GM19238 (cell line): ENCODE data around the gene C16orf74.

ENCODE experiments used
- DNase-seq: peaks from one replicate; pipeline ENCODE4 v3.0.0; 2011; ENCODE audit warnings: low spot score; ENCODE audit not compliant: insufficient read length

C16orf74 gene

DNA sequence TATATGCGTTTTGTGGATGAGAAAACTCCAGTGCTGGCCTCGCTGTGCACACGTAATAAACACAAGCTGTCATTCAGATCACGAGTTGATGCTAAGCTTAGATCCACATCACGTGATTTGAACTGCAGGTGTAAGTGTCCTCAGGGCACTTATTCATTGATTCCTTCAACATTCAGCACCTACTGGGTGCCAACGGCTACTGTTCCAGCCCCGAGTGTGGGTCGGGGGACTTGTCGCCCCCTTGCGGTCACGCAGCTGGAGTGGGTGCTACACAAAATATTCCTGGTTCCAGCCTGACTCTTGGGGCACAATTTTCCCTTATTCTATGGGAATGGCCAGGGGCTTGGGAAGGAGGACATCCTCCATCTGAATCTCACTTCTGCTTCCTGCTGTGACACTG is 32.2 kb downstream of the C16orf74 start:
- DNase-seq = no peak

DNA sequence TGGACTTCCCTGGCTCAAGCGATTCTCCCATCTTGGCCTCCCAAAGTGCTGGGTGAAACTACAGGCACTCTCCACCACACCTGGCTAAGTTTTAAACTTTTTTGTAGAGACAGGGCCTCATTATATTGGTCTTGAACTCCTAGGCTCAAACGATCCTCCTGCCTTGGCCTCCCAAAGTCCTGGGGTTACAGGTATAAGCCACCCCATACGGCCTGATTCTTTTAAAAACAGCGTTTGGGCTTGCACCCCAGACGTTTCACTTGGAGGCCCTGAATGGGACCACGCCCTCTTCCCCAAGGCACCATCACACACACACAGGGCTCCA is 32.8 kb downstream of the C16orf74 start:
- DNase-seq = no peak

DNA sequence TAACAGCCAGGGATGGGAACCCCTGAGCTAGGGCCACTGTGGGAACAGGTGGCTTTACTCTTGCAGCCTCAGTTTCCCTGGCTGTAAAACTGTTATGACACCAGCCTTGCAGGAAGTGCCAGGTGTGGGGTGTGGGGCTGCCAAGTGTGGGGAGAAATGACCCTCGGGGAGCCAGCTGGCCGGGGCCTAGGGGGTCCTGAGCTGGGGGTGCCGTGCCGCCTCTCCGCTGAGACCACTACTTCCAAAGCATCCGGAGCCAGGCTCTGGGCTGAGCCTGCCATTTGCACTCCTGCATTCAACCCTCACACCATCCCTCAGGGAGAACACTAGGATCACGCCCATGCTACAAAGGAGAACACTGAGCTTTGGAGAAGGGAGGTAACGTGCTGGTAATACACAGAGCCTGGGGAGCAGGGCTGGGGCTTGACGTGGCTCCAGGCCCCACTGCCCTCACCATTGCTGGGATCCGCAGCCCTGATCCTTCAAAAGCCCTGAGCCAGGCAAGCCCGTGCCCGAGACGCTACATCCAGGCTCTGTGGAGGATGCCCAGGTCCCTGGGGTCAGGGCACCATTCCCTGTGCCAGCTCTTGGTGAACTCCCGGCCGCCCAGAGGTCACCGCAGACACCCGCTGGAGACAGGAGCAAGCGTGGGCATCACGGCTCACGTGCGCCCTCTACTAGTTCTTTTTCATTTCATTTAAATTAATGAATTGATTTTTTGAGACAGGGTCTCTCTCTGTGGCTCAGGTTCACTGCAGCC is 33.3 kb downstream of the C16orf74 start:
- peak; percentile 79 for DNase-seq

DNA sequence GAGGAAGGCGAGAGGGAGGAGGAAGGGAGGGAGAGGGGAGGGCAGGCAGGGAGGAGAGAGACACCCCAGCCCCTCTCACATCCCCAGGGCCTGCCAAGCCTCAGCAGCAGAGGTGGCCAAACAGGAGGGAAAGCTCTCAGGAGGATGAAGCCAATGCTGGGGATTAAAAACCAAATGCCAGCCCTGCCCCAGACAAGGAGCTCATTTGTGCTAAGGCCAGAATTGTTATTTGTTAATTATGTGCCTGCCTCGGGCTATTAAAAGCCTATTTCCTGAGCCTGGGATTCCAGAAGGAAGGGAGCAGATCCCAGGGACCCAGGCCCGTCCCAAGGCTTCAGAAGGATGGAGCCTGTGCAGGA is 34.2 kb downstream of the C16orf74 start:
- no peak for DNase-seq

DNA sequence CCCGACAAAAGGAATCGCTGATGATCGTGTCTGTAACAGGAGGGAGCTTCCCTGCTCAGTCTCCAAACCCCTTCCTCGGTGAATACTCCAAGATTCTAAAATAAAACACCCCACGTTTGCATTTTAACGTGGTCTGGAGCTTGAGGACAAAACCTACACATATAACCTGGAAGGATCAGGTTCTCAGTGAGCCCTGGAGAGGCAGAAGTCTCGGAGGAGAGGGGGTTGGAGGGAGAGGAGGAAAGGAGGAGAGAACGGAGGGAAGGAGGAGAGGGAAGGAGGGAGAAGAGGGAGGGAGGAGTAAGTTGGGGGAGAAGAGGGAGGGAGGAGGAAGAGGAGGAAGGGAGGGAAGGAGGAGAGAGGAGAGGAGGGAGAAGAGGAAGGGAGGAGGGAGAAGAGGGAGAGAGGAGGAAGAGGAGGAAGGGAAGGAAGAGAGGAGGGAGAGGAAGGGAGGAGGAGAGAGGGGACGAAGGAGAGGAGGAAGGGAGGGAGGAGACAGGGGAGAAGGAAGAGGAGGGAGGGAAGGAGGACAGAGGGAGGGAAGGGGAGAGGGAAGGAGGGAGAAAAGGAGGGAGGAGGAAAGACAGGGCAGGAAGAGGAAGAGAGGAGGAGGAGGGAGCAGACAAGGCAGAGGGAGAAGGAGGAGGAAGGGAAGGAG is 34.7 kb downstream of the C16orf74 start:
- no peak for DNase-seq

DNA sequence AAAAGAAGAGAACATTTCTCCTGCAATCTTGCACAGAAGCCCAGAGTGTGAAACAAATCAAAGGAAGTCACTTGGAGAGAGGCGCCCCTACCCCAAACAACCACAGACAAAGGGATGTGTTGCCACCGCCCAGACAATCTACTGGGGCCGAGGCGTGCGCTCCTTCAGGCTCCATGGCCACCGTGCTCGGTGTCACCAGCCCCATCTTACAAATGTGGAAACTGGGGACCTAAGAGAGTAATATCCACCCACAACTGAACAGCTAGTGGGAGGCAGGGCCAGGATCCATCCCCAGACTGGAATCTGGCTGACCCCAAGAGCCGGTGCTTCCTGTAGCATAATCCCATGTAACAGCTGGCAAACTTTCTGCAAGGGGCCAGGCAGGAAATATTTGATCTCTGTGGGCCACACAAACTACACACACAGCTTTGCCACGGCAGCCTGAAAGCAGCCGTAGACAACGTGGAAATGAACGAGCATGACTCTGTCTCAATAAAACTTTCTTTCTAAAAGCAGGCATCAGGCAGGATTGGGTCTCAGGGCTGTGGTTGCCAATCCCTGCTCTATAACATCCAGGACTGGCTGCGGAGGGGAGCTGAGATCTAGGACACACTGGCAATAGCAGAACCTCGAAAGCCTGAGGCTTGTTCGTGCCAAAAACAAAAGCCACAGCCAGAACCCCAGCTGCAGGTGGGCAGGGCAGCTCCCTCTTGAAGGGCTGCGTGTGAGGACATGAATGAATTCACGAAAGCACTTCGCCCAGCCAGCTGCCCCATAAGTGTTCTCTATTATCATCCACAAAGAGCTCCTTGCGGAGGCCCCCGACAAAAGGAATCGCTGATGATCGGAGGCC is 35.5 kb downstream of the C16orf74 start:
- no peak for DNase-seq

DNA sequence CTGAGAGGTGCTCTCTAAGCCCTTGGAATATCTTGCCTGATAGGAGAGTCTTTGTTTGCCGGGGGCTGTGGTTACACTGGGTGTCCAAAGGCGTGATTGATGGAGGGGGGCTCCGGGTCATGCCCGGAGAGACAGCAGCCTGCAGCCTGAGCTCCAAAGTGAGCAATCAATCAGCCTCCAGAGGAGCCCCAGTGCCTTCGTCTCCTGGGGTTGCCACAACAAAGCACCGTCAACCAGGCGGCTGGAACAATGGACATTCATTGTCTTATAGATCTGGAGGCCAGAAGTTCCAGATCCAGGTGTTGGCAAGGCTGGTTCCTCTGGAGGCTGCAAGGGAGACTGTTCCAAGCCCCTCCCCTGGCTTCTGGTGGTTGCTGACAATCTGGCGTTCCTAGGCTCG is 38.1 kb downstream of the C16orf74 start:
- DNase-seq = no peak

DNA sequence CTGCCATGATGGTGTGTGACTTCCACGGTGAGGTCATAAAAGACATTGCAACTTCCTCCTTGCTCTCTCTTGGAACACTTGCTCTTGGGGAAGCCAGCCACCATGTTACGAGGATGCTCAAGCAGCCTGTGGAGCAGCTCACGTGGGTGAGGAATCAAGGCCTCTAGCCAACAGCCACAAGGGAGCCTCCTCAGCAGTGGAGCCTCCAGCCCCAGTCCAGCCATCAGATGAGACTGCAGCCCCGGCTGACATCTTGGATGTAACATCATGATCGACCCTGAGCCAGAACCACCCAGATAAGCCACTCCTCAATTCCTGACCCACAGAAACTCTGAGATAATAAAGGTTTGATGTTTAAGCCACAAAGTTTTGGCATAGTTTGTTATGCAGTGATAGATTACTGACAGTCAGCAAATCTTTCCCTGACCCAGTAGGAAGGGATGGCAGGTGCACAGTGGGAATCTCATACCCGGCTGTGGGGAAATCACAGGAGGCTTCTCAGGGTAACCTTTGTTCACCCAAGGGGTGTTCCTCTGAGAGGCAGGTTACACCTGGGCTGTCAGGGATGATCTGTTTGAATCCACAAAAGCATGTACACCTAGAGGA is 38.8 kb downstream of the C16orf74 start:
- DNase-seq = no peak

DNA sequence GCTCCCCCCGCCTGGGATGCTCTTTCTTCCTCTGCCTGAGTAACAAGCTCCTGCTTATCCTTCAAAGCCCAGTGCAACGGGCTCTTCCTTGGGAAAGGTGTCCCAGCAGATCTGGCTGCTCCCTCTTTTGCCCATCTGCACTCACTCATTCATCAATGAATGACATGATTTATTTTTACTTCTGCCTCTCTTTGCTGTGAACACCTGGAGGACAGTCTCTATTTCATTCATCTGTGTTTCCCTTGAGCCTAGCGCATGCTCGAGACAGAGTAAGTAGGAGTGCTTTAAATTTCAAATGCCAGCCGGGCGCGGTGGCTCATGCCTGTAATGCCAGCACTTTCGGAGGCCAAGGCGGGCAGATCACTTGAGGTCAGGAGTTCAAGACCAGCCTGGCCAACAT is 40.2 kb downstream of the C16orf74 start:
- DNase-seq = no peak

DNA sequence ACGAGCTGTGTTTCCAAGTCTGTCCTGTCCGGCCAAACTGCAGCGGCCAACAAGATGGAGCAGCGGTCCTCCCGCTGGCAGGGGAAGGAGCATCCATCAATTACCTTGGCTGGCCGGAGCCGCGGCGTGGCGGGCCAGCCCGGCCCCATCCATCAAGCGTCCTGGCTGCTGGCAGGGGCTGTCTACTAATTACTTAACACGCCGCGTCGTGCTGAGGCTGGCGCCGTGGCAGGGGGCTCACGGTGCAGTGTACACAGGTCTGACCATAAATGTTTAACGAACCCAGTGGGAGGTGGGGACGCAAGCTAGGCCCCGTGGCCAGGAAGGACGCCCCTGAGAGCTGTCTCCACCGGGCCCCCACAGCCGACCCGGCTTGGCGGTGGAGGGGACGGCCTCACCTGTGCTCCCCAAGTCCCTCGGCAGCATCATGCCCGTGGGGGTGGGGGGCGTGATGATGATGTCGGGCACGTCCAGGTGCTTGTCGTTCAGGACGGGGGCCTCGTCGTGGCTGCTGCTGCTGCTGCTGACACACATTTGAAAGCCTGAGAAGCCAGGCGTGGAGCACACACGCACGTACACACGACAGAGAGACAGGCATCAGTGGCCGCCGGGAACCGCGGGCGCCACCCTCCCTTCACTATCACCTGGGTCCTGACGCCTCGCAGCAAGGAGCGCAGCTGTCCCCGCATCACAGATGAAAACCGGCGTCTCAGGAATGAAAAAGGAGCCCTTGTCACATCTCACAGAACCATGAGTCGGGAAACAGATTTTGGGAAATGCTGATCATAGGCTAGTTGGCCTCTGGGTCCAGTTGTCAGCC is 40.9 kb downstream of the C16orf74 start:
- no peak for DNase-seq

DNA sequence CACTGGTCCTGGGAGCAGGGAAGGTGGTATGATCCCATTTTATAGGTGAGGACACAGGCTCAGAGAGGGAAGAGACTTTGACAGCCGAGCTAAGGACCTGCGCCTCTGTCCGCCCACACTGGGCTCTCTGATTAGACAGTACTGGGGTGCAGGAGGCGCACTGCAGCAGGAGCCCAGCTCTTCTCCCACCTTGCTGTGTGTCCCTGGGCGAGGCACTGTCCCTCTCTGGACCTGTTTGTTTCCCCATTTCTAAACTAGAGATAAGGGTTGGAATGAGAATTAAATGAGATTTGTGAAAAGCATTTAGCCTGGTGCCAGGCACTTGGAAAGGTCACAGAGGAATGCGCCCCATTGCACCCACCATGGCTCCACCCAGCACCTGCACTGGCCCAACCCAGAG is 42.6 kb downstream of the C16orf74 start:
- DNase-seq = no peak

DNA sequence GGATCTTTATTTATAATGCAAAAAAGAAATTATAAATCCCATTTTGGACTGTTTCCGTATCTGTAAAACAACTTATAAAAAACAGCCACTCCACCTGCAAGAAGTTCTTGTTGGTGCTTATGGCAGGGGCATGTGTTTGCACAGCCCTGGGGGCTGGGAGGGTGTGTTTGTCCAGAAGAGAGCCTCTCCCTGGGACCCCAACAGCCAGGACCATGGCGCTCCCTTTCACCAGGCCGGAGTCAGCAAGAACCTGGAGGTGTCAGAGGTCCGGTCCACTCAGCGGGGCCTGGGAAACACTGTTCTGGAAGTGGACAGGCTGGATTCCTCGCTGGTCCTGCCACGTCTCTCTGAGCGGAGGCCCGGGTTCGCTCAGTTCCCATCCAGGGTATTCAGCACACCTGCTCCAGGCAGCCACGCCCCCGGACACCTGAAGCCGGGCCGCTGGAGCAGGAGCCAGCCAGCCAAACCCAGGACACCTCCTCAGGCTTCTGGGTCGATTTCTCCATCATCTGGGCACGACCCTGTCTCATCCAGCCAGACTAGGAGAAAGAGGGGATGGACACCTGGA is 43.3 kb downstream of the C16orf74 start:
- DNase-seq = no peak

DNA sequence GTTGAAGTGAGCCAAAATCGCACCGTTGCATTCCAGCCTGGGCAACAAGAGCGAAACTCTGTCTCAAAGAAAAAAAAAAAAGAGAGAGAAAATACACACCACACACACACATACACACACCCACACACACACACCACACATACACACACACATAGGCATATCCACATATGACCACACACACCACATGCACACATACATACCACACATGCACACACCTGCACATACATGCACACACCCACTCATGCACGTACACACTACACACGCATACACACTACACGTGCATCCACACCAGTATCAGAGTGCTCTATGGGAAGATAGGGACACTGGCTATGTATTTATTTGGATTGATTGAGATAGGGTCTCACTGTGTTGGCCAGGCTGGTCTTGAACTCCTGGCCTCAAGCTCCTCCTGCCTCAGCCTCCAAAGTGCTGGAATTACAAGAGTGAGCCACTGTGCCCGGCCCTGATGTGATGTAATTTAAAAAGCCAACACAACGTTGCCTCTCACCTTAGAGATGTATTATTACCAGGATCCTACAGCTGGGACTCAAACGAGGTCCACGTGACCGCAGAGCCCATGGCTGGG is 44.4 kb downstream of the C16orf74 start:
- no peak for DNase-seq

DNA sequence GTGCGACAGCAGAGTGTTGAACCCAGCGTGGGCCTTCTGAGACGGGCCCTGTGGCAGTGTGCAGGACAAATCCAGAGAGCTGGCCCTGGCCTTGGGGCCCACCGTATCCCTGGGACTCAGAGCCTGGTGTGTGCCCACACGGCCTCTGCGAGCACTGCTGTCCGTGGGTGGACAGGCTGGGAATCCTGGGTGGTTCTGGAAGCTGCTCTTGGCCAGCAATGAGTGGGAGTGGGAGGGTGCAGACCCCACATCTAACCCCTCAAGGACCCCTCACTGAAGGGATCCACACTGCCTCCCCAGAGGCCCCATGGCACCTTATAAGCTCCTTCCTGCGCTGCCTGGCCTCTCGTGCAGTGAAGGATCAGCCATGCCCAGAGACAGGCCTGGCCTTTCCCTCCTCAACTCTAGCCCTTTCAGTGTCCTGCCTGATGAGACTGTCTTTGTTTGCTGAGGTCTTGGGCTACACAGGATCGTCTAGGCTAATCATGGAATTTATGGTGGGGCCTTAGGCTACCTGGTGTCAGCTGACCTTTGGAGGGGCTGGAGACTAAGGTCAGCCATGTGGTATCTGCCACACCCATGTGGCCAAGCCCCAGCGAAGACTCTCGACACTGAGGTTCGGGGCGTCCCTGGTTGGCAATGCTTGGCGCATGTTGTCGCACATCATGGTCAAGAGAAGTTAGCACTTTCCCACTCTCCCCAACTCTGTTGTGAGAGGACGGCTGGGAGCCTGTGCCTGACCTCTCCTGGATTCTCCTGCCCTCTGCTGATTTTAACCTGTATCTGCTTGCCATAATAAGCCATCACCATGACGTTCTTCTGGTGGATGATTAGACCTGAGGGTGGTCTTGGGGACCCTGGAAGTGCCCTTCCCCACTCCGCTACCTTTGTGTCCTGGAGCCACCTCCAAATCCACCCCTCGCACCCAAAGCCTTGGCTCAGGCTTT is 45.7 kb downstream of the C16orf74 start:
- DNase-seq = no peak

DNA sequence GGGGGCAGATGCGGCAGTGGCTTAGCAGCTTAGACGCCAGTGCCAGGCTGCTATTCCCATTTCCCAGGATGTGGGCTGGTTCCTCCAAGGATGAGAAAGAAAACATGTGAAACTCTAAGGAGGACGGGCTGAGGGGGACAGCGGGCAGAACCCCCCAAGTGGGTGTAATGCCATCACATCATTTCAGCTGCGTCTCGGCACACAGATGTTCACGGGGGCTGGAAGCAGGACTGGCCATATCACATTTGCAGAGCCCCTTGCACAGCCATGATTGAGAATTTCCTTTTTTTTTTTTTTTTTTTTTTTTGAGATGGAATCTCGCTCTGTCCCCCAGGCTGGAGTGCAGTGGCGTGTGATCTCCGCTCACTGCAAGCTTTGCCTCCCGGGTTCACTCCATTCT is 46.9 kb downstream of the C16orf74 start:
- no peak for DNase-seq

DNA sequence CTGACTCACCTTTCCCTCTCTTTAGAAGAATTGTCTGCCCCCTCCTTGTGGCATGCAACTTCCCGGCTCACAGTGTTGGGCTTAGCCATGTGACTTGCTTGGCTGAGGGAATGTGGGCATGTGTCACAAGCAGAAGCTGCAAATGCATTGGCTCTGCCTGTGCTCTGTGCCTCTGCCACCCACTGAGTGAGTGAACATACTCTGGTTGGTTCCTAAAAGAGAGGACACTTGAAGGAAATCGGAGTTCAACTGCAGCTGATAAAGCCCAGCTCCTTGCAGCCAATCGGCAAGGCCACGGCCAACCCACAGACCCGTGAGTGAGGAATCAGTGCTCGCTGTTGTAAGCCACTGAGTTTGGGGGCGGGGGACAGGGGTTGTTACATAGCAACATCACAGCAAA is 51.3 kb downstream of the C16orf74 start:
- no peak for DNase-seq

DNA sequence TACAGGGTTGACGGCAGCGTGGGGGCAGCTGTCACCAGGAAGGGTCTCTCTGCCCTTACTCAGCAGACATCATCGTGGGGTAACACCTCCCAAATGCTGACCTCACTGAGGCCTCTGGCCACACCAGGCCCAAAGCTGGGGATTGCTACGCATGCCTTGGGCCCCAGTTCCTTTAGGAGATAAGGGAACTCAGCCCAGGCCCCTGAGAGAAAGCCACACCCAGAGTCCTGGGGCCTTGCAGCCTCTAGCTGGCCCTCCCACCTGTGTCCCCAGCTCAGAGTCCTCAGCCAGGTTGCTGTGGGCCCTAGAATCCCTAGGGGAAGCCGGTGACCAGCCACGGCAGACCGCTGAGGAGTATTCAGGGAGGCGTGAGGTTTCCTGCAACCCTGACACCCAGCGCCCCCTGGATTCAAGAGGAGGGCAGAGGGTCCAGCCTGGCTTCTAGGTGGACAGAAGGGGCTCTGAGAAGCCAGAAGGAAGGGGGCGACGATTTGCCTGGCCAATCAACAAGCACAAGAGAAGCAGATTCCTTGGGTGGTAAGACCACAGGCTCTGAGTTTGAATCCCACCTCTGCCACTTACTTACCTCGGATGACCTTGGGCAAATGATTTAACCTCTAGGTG is 51.8 kb downstream of the C16orf74 start:
- DNase-seq = no peak

DNA sequence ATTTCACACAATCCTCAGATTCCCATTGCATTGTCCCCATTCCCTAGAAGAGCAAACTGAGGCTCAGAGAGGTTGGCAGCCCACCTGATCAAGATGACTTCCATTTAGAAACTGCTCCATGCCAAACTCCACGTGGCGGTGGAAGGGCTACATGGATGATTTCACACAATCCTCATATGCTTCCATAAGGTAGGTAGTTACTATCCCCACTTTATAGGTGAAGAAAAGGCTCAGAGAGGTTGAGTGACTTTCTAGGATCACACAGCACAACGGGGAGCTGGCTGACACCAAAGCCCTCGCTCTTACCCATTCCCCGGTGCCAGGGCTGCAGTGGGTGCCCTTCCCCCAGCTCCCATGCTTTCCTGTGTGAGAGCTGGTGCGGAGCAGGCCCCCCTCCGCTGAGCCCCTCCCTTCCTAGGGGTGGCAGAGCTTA is 52.4 kb downstream of the C16orf74 start:
- DNase-seq = no peak

DNA sequence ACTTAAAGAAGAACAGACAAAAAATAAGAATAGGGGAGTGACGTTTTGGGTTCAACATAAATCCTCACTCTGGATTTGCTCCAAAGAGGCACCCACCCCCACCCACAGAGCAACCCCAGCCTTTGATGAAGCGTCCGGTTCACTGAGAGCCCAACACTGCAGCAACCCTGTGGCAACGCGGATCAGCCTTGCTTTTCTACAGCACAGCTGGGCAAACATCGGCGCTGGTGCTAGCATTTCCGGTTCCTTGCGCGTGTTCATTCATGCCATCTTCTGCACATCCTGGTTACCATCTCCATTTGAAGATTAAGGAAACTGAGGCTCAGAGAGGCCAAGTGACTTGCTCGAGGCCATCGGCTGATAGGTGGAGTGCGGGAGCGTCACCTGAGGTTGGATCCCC is 53.5 kb downstream of the C16orf74 start:
- DNase-seq = no peak
